Body of pancreas (tissue), 4 donors: ENCODE data around the gene PDYN.

ENCODE experiments used
- CTCF ChIP-seq, 7 experiments: fragments of 450-650 bp in 4 of 7; fragments of 200-600 bp in 3 of 7; sonication (generic) in 3 of 7; IDR thresholded peaks; one replicate each; pipeline ENCODE4 v1.5.1; 2016 to 2019; ENCODE audit warnings: antibody characterized with exemption in 7 of 7
- POLR2A ChIP-seq, 3 donors: fragments of 450-650 bp; IDR thresholded peaks; one replicate each; pipeline ENCODE4 v1.6.1; 2016; ENCODE audit warnings: antibody characterized with exemption in 3 of 3, mild to moderate bottlenecking in 2 of 3

GRCh38 chr20:2000285-2000684 lies 6.4 kb upstream of the PDYN start:
- TF ChIP-seq CTCF (IDR thresholded peaks at IDR 0.05) (no peak), POLR2A (IDR thresholded peaks at IDR 0.05) (no peak)
